A673 (cell line): Measurements from ENCODE around the gene CDSN.

Source experiments
- CTCF ChIP-seq: fragments of 300-800, 200-600 bp; sonication (generic); conservative IDR thresholded peaks from 2 replicates; pipeline ENCODE4 v1.5.1; 2017; ENCODE audit warnings: low read depth, mild to moderate bottlenecking, antibody characterized with exemption, low read length, moderate library complexity, mixed read lengths
- EZH2 ChIP-seq: fragments of 200-600 bp; sonication (generic); IDR thresholded peaks from 2 replicates; pipeline ENCODE4 v1.6.1; 2017; ENCODE audit warnings: borderline replicate concordance, low read depth, mild to moderate bottlenecking, mixed read lengths, antibody characterized with exemption, low read length; ENCODE audit not compliant: poor library complexity, severe bottlenecking

GRCh38 chr6:31115941-31116560, 4.2 kb downstream of the CDSN start:
- TF ChIP-seq EZH2, result no peak
- no peak for TF ChIP-seq CTCF
